Tibial nerve (tissue), 4 donors: Measurements from ENCODE around the gene DIP2C.

Experiments
- CTCF ChIP-seq, 5 experiments: fragments of 200-600 bp in 3 of 5; fragments of 450-650 bp in 2 of 5; sonication (generic) in 3 of 5; IDR thresholded peaks; one replicate each; pipeline ENCODE4 v1.5.1; 2016 to 2019; ENCODE audit warnings: antibody characterized with exemption in 5 of 5, mild to moderate bottlenecking in 3 of 5, moderate library complexity in 2 of 5
- EP300 ChIP-seq, 2 donors: sonication (generic); formaldehyde crosslinking; IDR thresholded peaks; one replicate each; pipeline ENCODE4 v1.6.1; 2017; ENCODE audit warnings: antibody characterized with exemption in 2 of 2, mild to moderate bottlenecking in 1 of 2
- POLR2A ChIP-seq, 2 donors: fragments of 450-650 bp; IDR thresholded peaks; one replicate each; pipeline ENCODE4 v1.6.1; 2017; ENCODE audit warnings: antibody characterized with exemption in 2 of 2, mild to moderate bottlenecking in 2 of 2, moderate library complexity in 2 of 2

GRCh38 chr10:725786-726185 is 36.3 kb upstream of the DIP2C start:
- TF ChIP-seq CTCF (IDR thresholded peaks at IDR 0.05): no peak
- no peak for TF ChIP-seq POLR2A (IDR thresholded peaks at IDR 0.05)
- TF ChIP-seq EP300 (IDR thresholded peaks at IDR 0.05): no peak
